H9 (cell line): ENCODE results near the gene ZNF232. TPM values are rescaled to one million over a fixed set of nuclear protein-coding genes. Genes with fewer than 3 reads are reported as not detected.

Experiments
- DNase-seq: peaks from one replicate; pipeline ENCODE4 v3.0.0-alpha.2; 2017
- H2AFZ ChIP-seq: one replicate; pipeline ENCODE4 v1.6.1; 2013; ENCODE audit warnings: mild to moderate bottlenecking, low read length, control low read depth, moderate library complexity
- H2AK5ac ChIP-seq: 2 replicates; pipeline ENCODE4 v1.6.1; 2013; ENCODE audit warnings: low read length, control low read depth, mixed read lengths; ENCODE audit not compliant: insufficient read length
- H2BK120ac ChIP-seq: one replicate; pipeline ENCODE4 v1.6.1; 2013; ENCODE audit warnings: low read depth, mild to moderate bottlenecking, low read length, control low read depth, inconsistent platforms; ENCODE audit not compliant: poor library complexity, severe bottlenecking
- H2BK12ac ChIP-seq: 2 replicates; pipeline ENCODE4 v1.6.1; 2013; ENCODE audit warnings: low read length, control low read depth, mixed read lengths, low read depth; ENCODE audit not compliant: insufficient read length
- H2BK15ac ChIP-seq: 2 replicates; pipeline ENCODE4 v1.6.1; 2013; ENCODE audit warnings: low read depth, low read length, control low read depth
- H2BK20ac ChIP-seq: one replicate; pipeline ENCODE4 v1.6.1; 2013; ENCODE audit warnings: low read depth, mild to moderate bottlenecking, low read length, control low read depth, inconsistent platforms; ENCODE audit not compliant: poor library complexity, severe bottlenecking
- H2BK5ac ChIP-seq: 2 replicates; pipeline ENCODE4 v1.6.1; 2013; ENCODE audit warnings: low read length, control low read depth, mixed read lengths; ENCODE audit not compliant: insufficient read length
- H3K14ac ChIP-seq: 2 replicates; pipeline ENCODE4 v1.6.1; 2013; ENCODE audit warnings: low read length, control low read depth; ENCODE audit not compliant: insufficient read depth
- H3K18ac ChIP-seq: 2 replicates; pipeline ENCODE4 v1.6.1; 2013; ENCODE audit warnings: low read depth, mild to moderate bottlenecking, mixed read lengths, low read length, control low read depth; ENCODE audit not compliant: insufficient read length
- H3K23ac ChIP-seq: 2 replicates; pipeline ENCODE4 v1.6.1; 2013; ENCODE audit warnings: low read length, control low read depth, mixed read lengths, low read depth; ENCODE audit not compliant: insufficient read length
- H3K23me2 ChIP-seq: 2 replicates; pipeline ENCODE4 v1.6.1; 2013; ENCODE audit warnings: low read depth, mild to moderate bottlenecking, mixed read lengths, low read length, control low read depth; ENCODE audit not compliant: insufficient read length, poor library complexity, severe bottlenecking
- H3K27ac ChIP-seq: 2 replicates; pipeline ENCODE4 v1.5.1; 2013; ENCODE audit warnings: low read length, control low read depth, mixed read lengths, low read depth; ENCODE audit not compliant: insufficient read length
- H3K27me3 ChIP-seq: 2 replicates; pipeline ENCODE4 v1.6.1; 2013; ENCODE audit warnings: low read length, control low read depth, inconsistent platforms; ENCODE audit not compliant: insufficient read depth
- H3K4ac ChIP-seq: 2 replicates; pipeline ENCODE4 v1.6.1; 2013; ENCODE audit warnings: low read depth, mild to moderate bottlenecking, control low read depth, inconsistent platforms, low read length, moderate library complexity
- H3K4me1 ChIP-seq: 2 replicates; pipeline ENCODE4 v1.6.1; 2013; ENCODE audit warnings: low read length, control low read depth, inconsistent platforms; ENCODE audit not compliant: insufficient read depth
- H3K4me2 ChIP-seq: 2 replicates; pipeline ENCODE4 v1.6.1; 2013; ENCODE audit warnings: low read length, control low read depth, mixed read lengths; ENCODE audit not compliant: insufficient read length, insufficient read depth
- H3K56ac ChIP-seq: 2 replicates; pipeline ENCODE4 v1.6.1; 2013; ENCODE audit warnings: low read depth, mild to moderate bottlenecking, mixed read lengths, low read length, control low read depth; ENCODE audit not compliant: insufficient read length
- H3K79me1 ChIP-seq: 2 replicates; pipeline ENCODE4 v1.6.1; 2013; ENCODE audit warnings: low read depth, mild to moderate bottlenecking, moderate library complexity, low read length, control low read depth, inconsistent platforms; ENCODE audit not compliant: insufficient read depth, poor library complexity, severe bottlenecking
- H3K79me2 ChIP-seq: 2 replicates; pipeline ENCODE4 v1.6.1; 2013; ENCODE audit warnings: low read length, control low read depth, inconsistent platforms; ENCODE audit not compliant: insufficient read depth
- H3K9ac ChIP-seq: 2 replicates; pipeline ENCODE4 v1.6.1; 2013; ENCODE audit warnings: low read length, control low read depth, mixed read lengths; ENCODE audit not compliant: insufficient read length; ENCODE audit errors: extremely low read depth
- H3K9me3 ChIP-seq: one replicate; pipeline ENCODE4 v1.6.1; 2013; ENCODE audit warnings: low read depth, low read length, inconsistent platforms; ENCODE audit not compliant: control insufficient read depth
- H3T11ph ChIP-seq: one replicate; pipeline ENCODE4 v1.6.1; 2013; ENCODE audit warnings: mild to moderate bottlenecking, low read length, control low read depth, inconsistent platforms
- H4K20me1 ChIP-seq: one replicate; pipeline ENCODE4 v1.6.1; 2013; ENCODE audit not compliant: control insufficient read depth, insufficient read length, insufficient read depth
- H4K5ac ChIP-seq: 2 replicates; pipeline ENCODE4 v1.6.1; 2013; ENCODE audit warnings: low read depth, mild to moderate bottlenecking, mixed read lengths, low read length, control low read depth; ENCODE audit not compliant: insufficient read length
- H4K8ac ChIP-seq: replicated peaks from 2 replicates; pipeline ENCODE4 v1.6.1; 2013; ENCODE audit warnings: low read length, control low read depth, mixed read lengths, low read depth; ENCODE audit not compliant: insufficient read length
- H4K91ac ChIP-seq: 2 replicates; pipeline ENCODE4 v1.6.1; 2013; ENCODE audit warnings: low read depth, mild to moderate bottlenecking, moderate library complexity, mixed read lengths, low read length, control low read depth; ENCODE audit not compliant: insufficient read length
- H3K27ac Mint-ChIP-seq, 3 experiments: 2 replicates in 2 of 3; 3 replicates in 1 of 3; pipeline ENCODE4 v1.8.0; 2020 to 2021; ENCODE audit warnings: mixed read lengths in 3 of 3, mild to moderate bottlenecking in 1 of 3, moderate library complexity in 1 of 3
- H3K27me3 Mint-ChIP-seq: 2 replicates; pipeline ENCODE4 v1.8.0; 2021; ENCODE audit warnings: low read depth, mild to moderate bottlenecking, moderate library complexity, mixed read lengths
- H3K36me3 Mint-ChIP-seq, 3 experiments: 2 replicates in 2 of 3; 3 replicates in 1 of 3; pipeline ENCODE4 v1.8.0; 2020 to 2021; ENCODE audit warnings: low read depth in 3 of 3, mixed read lengths in 3 of 3; ENCODE audit not compliant: insufficient read depth in 1 of 3
- H3K4me1 Mint-ChIP-seq, 2 experiments: 2 replicates each; pipeline ENCODE4 v1.8.0; 2020; ENCODE audit warnings: mixed read lengths in 2 of 2
- H3K4me3 Mint-ChIP-seq, 2 experiments: 2 replicates in 1 of 2; 3 replicates in 1 of 2; pipeline ENCODE4 v1.8.0; 2020 to 2021; ENCODE audit warnings: mild to moderate bottlenecking in 2 of 2, mixed read lengths in 2 of 2, moderate library complexity in 1 of 2
- H3K9me3 Mint-ChIP-seq, 2 experiments: 2 replicates in 1 of 2; 3 replicates in 1 of 2; pipeline ENCODE4 v1.8.0; 2020; ENCODE audit warnings: mild to moderate bottlenecking in 2 of 2, mixed read lengths in 2 of 2, moderate library complexity in 1 of 2
- CTCF ChIP-seq: fragments of 200-600 bp; sonication (generic); conservative IDR thresholded peaks from 3 replicates; pipeline ENCODE4 v1.8.0; 2021; ENCODE audit warnings: antibody characterized with exemption, mild to moderate bottlenecking
- WGBS: extraction: QIAGEN DNeasy Blood & Tissue Kit; methylation state at CpG from one replicate; pipeline ENCODE4 v1.1.7; 2013; ENCODE audit warnings: missing lambda C conversion rate, low lambda C conversion rate, mixed read lengths; ENCODE audit not compliant: insufficient read length; ENCODE audit errors: extremely low coverage; 5-methylcytosine and 5-hydroxymethylcytosine counted together
- total RNA-seq: library from RNA; stranded (reverse); gene quantifications from 2 replicates; pipeline ENCODE4 v1.2.1, GENCODE V29; 2021

ZNF232 gene
- total RNA-seq, 1 experiment from 2014 or later: 46.4 TPM

DNA sequence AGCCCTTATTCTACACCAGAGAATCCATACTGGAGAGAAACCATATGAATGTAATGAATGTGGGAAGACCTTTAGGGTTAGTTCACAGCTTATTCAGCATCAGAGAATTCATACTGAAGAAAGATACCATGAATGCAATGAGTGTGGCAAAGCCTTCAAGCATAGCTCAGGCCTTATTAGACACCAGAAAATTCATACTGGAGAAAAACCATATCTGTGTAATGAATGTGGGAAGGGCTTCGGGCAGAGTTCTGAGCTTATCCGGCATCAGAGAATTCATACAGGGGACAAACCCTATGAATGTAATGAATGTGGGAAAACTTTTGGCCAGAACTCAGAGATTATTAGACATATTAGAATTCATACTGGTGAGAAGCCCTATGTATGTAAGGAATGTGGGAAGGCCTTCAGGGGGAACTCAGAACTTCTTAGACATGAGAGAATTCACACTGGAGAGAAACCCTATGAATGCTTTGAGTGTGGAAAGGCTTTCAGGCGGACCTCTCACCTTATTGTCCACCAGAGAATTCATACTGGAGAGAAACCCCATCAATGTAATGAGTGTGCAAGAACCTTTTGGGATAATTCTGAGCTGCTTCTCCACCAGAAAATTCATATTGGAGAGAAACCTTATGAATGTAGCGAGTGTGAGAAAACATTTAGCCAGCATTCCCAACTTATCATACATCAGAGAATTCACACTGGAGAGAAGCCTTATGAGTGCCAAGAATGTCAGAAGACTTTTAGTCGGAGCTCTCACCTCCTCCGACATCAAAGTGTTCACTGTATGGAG lies 19.3 kb downstream of the ZNF232 start:
- no peak overlapping the region for H2BK15ac ChIP-seq
- peaks cover 0 to 2% of the 10 kb centered on the region in 2 experiments; a peak in 1 of 4 replicates for H3K4me1 Mint-ChIP-seq
- no peak overlapping the region for H2AFZ ChIP-seq
- TF ChIP-seq CTCF: no peak
- H4K8ac ChIP-seq: no peak overlapping the region
- no peak overlapping the region for H4K91ac ChIP-seq
- H3K79me1 ChIP-seq: no peaks in the 10 kb centered on the region
- no peak overlapping the region for H2BK20ac ChIP-seq
- H2BK120ac ChIP-seq: no peak overlapping the region
- H3K27ac ChIP-seq: no peak overlapping the region
- no CpG with 5 or more reads among the region's 6 CpGs for WGBS
- no peaks in the 10 kb centered on the region for H4K20me1 ChIP-seq
- H3K27me3 Mint-ChIP-seq: peaks cover 65% of the 10 kb centered on the region
- H3K56ac ChIP-seq: no peak overlapping the region
- H3K4ac ChIP-seq: no peak overlapping the region
- H2AK5ac ChIP-seq: no peak overlapping the region
- no peak overlapping the region for H2BK5ac ChIP-seq
- no peak overlapping the region for H3K27ac Mint-ChIP-seq
- H3K18ac ChIP-seq: no peak overlapping the region
- peaks cover 58% of the 10 kb centered on the region for H3K9me3 ChIP-seq
- no peaks in the 10 kb centered on the region for H3K4me1 ChIP-seq
- no peak for DNase-seq
- H3K23ac ChIP-seq: no peak overlapping the region
- peaks cover 6% of the 10 kb centered on the region for H3K23me2 ChIP-seq
- no peak overlapping the region for H4K5ac ChIP-seq
- no peak overlapping the region for H3K4me2 ChIP-seq
- H3K4me3 Mint-ChIP-seq: no peak overlapping the region
- H3K36me3 Mint-ChIP-seq: peaks cover 14 to 46% (median 43%) of the 10 kb centered on the region in 3 experiments
- no peak overlapping the region for H3K9ac ChIP-seq
- H3K79me2 ChIP-seq: no peaks in the 10 kb centered on the region
- no peak overlapping the region for H2BK12ac ChIP-seq
- H3K9me3 Mint-ChIP-seq: peaks cover 85 to 86% of the 10 kb centered on the region in 2 experiments
- H3K27me3 ChIP-seq: no peaks in the 10 kb centered on the region
- H3T11ph ChIP-seq: no peak overlapping the region
- H3K14ac ChIP-seq: no peak overlapping the region
